Peyer's patch (tissue), 4 donors: ENCODE results near the gene TAF11.

Experiments
- POLR2A ChIP-seq, 2 donors: fragments of 450-650 bp; IDR thresholded peaks; one replicate each; pipeline ENCODE4 v1.5.1; 2017; ENCODE audit warnings: antibody characterized with exemption in 2 of 2, mild to moderate bottlenecking in 2 of 2, moderate library complexity in 2 of 2
- TF ChIP-seq, protein P1 (sequence below), 6 experiments: fragments of 450-650 bp in 4 of 6; fragments of 200-600 bp in 2 of 6; sonication (generic) in 1 of 6; IDR thresholded peaks; one replicate each; pipeline ENCODE4 v1.5.1; 2017 to 2019; ENCODE audit warnings: antibody characterized with exemption in 6 of 6, mild to moderate bottlenecking in 3 of 6, moderate library complexity in 1 of 6

DNA sequence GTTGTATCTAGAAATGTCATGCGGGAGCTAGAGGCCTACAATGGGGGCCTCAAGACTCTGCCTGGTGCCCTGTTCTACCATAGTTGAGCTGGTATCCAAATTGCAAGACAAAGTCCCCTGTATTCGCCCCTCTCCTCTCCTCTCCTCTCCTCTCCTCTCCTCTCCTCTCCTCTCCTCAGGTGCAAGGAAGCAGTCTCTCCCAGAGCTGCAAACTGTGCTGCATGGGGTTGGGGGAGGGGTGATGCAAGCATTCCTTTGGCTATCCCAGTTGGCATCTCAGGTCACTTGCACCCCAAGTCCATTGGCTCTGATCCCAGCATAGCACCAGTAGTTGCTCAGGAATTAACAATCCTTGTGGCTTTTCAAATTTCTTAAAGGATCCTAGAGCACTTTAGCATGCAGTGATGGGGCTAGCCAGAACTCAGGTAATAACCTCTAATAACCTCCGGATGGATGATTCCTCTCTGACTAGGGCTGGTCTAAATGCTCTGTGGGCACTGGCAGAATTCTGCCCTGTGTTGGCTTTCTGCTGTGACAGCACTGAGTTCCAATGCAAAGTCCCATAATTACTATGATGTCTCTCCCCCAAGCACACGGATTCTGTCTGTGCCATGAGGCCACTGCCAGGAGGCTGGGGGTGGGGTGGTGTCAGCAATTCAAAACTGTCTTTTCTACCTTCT, 35.3 kb downstream of the TAF11 start:
- no peak for TF ChIP-seq POLR2A (IDR thresholded peaks at IDR 0.05)
- TF ChIP-seq, protein P1, sequence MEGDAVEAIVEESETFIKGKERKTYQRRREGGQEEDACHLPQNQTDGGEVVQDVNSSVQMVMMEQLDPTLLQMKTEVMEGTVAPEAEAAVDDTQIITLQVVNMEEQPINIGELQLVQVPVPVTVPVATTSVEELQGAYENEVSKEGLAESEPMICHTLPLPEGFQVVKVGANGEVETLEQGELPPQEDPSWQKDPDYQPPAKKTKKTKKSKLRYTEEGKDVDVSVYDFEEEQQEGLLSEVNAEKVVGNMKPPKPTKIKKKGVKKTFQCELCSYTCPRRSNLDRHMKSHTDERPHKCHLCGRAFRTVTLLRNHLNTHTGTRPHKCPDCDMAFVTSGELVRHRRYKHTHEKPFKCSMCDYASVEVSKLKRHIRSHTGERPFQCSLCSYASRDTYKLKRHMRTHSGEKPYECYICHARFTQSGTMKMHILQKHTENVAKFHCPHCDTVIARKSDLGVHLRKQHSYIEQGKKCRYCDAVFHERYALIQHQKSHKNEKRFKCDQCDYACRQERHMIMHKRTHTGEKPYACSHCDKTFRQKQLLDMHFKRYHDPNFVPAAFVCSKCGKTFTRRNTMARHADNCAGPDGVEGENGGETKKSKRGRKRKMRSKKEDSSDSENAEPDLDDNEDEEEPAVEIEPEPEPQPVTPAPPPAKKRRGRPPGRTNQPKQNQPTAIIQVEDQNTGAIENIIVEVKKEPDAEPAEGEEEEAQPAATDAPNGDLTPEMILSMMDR (IDR thresholded peaks at IDR 0.05) = no peak
